Keratinocyte (primary cell): Measurements from ENCODE around the gene TAMALIN. TPM values are rescaled to one million over a fixed set of nuclear protein-coding genes. Genes with fewer than 3 reads are reported as not detected.

Experiments used
- DNase-seq: peaks from one replicate; pipeline ENCODE4 v3.0.0-alpha.2; 2011; ENCODE audit warnings: low read depth, missing footprints, low spot score
- FAIRE-seq: peaks from 2 replicates; lab custom pipeline; 2011; peaks lifted over from hg19 to GRCh38; lab: Jason Lieb, UNC
- H2AFZ ChIP-seq: 2 replicates; pipeline ENCODE4 v1.6.0; 2012; ENCODE audit warnings: low read length, control low read depth, inconsistent platforms; ENCODE audit not compliant: control insufficient read depth
- H3K27ac ChIP-seq: 2 replicates; pipeline ENCODE4 v1.5.1; 2011; ENCODE audit warnings: low read length; ENCODE audit not compliant: control insufficient read depth, insufficient read depth
- H3K27me3 ChIP-seq: 3 replicates; pipeline ENCODE4 v1.6.0; 2011; ENCODE audit warnings: low read length; ENCODE audit not compliant: control insufficient read depth, insufficient read depth; ENCODE audit errors: extremely low read depth
- H3K36me3 ChIP-seq, 2 experiments: 2 replicates in 1 of 2; 3 replicates in 1 of 2; pipeline ENCODE4 v1.5.1; 2011; ENCODE audit warnings: low read length in 2 of 2, mild to moderate bottlenecking in 1 of 2; ENCODE audit not compliant: control insufficient read depth in 2 of 2, insufficient read depth in 2 of 2; ENCODE audit errors: extremely low read depth in 1 of 2
- H3K4me1 ChIP-seq: 3 replicates; pipeline ENCODE4 v1.5.1; 2011; ENCODE audit warnings: low read length; ENCODE audit not compliant: control insufficient read depth, insufficient read depth; ENCODE audit errors: extremely low read depth
- H3K4me2 ChIP-seq: 3 replicates; pipeline ENCODE4 v1.6.0; 2011; ENCODE audit warnings: low read depth, low read length; ENCODE audit not compliant: control insufficient read depth, insufficient read depth; ENCODE audit errors: extremely low read depth
- H3K4me3 ChIP-seq, 3 experiments: fragments of 200-600 bp in 1 of 3; sonication (generic) in 1 of 3; 2 replicates in 2 of 3; 3 replicates in 1 of 3; pipeline ENCODE4 v1.5.1; 2011 to 2016; ENCODE audit warnings: low read length in 3 of 3, mild to moderate bottlenecking in 3 of 3, control low read depth in 2 of 3, inconsistent platforms in 1 of 3, low read depth in 1 of 3, mixed read lengths in 1 of 3, mixed run types in 1 of 3, moderate library complexity in 1 of 3; ENCODE audit not compliant: control insufficient read depth in 2 of 3, insufficient read depth in 2 of 3; ENCODE audit errors: extremely low read depth in 1 of 3
- H3K79me2 ChIP-seq: 2 replicates; pipeline ENCODE4 v1.6.0; 2012; ENCODE audit warnings: low read length; ENCODE audit not compliant: control insufficient read depth, insufficient read depth
- H3K9ac ChIP-seq: 3 replicates; pipeline ENCODE4 v1.6.0; 2011; ENCODE audit warnings: low read length; ENCODE audit not compliant: control insufficient read depth, insufficient read depth; ENCODE audit errors: extremely low read depth
- H3K9me1 ChIP-seq: 3 replicates; pipeline ENCODE4 v1.6.0; 2011; ENCODE audit warnings: low read length; ENCODE audit not compliant: control insufficient read depth, insufficient read depth; ENCODE audit errors: extremely low read depth
- H3K9me3 ChIP-seq: 2 replicates; pipeline ENCODE4 v1.5.1; 2012; ENCODE audit warnings: low read depth, low read length; ENCODE audit not compliant: control insufficient read depth
- H4K20me1 ChIP-seq: 3 replicates; pipeline ENCODE4 v1.6.0; 2011; ENCODE audit warnings: low read length; ENCODE audit not compliant: control insufficient read depth, insufficient read depth; ENCODE audit errors: extremely low read depth
- CTCF ChIP-seq, 3 experiments: IDR thresholded peaks in 1 of 3; conservative IDR thresholded peaks in 1 of 3; optimal IDR thresholded peaks in 1 of 3; 2 replicates in 2 of 3; 3 replicates in 1 of 3; pipeline versions ENCODE3 to v1.5.1; 2011; ENCODE audit warnings: low read length in 3 of 3, mild to moderate bottlenecking in 3 of 3, moderate library complexity in 2 of 3, control low read depth in 1 of 3, inconsistent platforms in 1 of 3; ENCODE audit not compliant: insufficient read depth in 2 of 3; ENCODE audit errors: extremely low read depth in 1 of 3
- EZH2 ChIP-seq: IDR thresholded peaks from one replicate; pipeline ENCODE4 v1.6.1; 2012; ENCODE audit warnings: inconsistent platforms, mild to moderate bottlenecking, low read length, moderate library complexity
- dilution Hi-C: fragments of 300-500 bp; cut with MboI; formaldehyde crosslinking; loops from one replicate; pipeline ENCODE4 v1.7.0; 2020; ENCODE audit warnings: low sequenced_read_pairs; ENCODE audit not compliant: extremely low pct_ligation_motif_present
- polyA plus RNA-seq, 5 experiments: library from polyadenylated mRNA; depleted of rRNA in 3 of 5; stranded (reverse) in 3 of 5; stranded (forward) in 1 of 5; unstranded in 1 of 5; fragments of >200 nt; gene quantifications; 1 replicate in 1 of 5; 2 replicates in 3 of 5; 3 replicates in 1 of 5; pipeline versions ENCODE4 v1.2.1 to v1.2.3, GENCODE V29; 2011 to 2012; ENCODE audit warnings: missing spikeins in 2 of 5, low read depth in 1 of 5, low replicate concordance in 1 of 5

TAMALIN gene
- polyA plus RNA-seq, 1 donor (not counting 4 experiments of a cell fraction or from before 2014, with no cell fraction given) = 0.54 TPM

- Histone ChIP-seq H2AFZ (no peak overlapping the region), H3K27me3 (no peaks in the 10 kb centered on the region), H3K4me1 (peaks cover 21% of the 10 kb centered on the region), H3K36me3 (no peaks in the 10 kb centered on the region), H3K9ac (no peak overlapping the region), H3K9me3 (no peaks in the 10 kb centered on the region), H3K4me2 (no peak overlapping the region), H3K79me2 (no peaks in the 10 kb centered on the region), H3K9me1 (no peaks in the 10 kb centered on the region), H4K20me1 (no peaks in the 10 kb centered on the region), H3K4me3 (no peak overlapping the region), H3K27ac (no peak overlapping the region)
- TF ChIP-seq EZH2 (no peak), CTCF (optimal IDR thresholded peaks at IDR 0.05 in 1 of 3, IDR thresholded peaks at IDR 0.05 in 1 of 3, conservative IDR thresholded peaks at IDR 0.05 in 1 of 3; ENCODE audit: extremely low read depth in 1 of 3, insufficient read depth in 2 of 3, low read length in 3 of 3) (no peak)
- dilution Hi-C loops = no loop called here
- FAIRE-seq = no peak
- DNase-seq = no peak
Measured at GRCh38 chr12:52054833-52055730, 48.3 kb downstream of the TAMALIN start.

- H3K4me3 ChIP-seq = no peak overlapping the region
- dilution Hi-C loops = no loop called here
- FAIRE-seq = no peak
- TF ChIP-seq CTCF (optimal IDR thresholded peaks at IDR 0.05 in 1 of 3, IDR thresholded peaks at IDR 0.05 in 1 of 3, conservative IDR thresholded peaks at IDR 0.05 in 1 of 3; ENCODE audit: extremely low read depth in 1 of 3, insufficient read depth in 2 of 3, low read length in 3 of 3) (no peak), EZH2 (no peak)
- no peaks in the 10 kb centered on the region for H4K20me1 ChIP-seq
- peaks cover 15% of the 10 kb centered on the region for H3K4me1 ChIP-seq
- no peak for DNase-seq
- no peaks in the 10 kb centered on the region for H3K36me3 ChIP-seq
- H3K9ac ChIP-seq = no peak overlapping the region
- no peak overlapping the region for H2AFZ ChIP-seq
- no peaks in the 10 kb centered on the region for H3K9me3 ChIP-seq
- H3K79me2 ChIP-seq = no peaks in the 10 kb centered on the region
- H3K4me2 ChIP-seq = no peak overlapping the region
- H3K27me3 ChIP-seq = no peaks in the 10 kb centered on the region
- no peaks in the 10 kb centered on the region for H3K9me1 ChIP-seq
- H3K27ac ChIP-seq = no peak overlapping the region
Measured at GRCh38 chr12:52055731-52056711, 49.3 kb downstream of the TAMALIN start.
